ENCODE data around the gene SSR2.

The SSR2 gene

DNA sequence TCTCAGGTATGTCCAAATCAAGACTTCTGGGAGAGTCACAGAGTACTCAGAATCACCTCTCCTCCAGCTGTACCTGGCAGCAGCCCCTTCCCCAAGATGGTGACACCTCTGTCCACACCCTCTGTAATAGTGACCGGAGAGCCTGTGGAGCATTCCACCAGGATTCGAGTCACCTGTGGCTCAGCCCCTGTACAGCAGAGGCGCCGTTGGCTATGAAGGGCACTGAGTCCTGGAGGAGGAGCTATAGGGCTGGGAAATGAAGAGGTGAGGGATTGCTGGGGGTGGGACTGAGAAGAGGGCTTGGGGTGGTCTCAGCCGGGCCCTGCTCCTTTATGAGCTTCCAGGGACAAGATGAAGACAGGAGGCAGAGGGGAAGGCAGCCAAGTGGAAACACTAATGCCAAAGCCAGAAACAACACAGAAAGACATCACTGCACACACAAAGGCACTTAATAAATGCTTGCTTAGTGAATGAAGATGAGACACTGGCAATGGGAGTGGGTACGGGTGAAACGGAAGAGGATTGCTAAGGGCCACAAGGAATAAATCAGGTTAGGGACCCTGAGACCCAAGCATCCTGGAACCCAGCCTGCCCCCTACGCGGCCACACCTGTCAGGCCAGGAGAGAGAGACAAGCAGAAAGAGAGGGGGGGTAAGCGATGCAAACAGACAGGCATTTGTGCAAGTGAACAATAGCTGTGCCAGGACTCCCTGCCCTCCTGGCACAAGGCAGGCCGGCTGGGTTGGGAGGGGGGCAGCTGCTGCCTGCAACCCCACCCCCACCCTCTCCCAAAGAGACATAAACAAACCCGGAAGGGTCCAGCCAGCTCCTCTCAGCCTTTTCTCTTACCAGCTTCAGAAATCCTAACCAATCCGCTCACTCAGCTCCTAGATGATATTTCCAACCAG, 46.3 kb downstream of the SSR2 start:
- DNase-seq (ENCODE audit: low spot score), result no peak

- DNase-seq (ENCODE audit: low spot score), result no peak
These were observed 47.0 kb downstream of the SSR2 start for GRCh38 chr1:155973723-155974122.

DNA sequence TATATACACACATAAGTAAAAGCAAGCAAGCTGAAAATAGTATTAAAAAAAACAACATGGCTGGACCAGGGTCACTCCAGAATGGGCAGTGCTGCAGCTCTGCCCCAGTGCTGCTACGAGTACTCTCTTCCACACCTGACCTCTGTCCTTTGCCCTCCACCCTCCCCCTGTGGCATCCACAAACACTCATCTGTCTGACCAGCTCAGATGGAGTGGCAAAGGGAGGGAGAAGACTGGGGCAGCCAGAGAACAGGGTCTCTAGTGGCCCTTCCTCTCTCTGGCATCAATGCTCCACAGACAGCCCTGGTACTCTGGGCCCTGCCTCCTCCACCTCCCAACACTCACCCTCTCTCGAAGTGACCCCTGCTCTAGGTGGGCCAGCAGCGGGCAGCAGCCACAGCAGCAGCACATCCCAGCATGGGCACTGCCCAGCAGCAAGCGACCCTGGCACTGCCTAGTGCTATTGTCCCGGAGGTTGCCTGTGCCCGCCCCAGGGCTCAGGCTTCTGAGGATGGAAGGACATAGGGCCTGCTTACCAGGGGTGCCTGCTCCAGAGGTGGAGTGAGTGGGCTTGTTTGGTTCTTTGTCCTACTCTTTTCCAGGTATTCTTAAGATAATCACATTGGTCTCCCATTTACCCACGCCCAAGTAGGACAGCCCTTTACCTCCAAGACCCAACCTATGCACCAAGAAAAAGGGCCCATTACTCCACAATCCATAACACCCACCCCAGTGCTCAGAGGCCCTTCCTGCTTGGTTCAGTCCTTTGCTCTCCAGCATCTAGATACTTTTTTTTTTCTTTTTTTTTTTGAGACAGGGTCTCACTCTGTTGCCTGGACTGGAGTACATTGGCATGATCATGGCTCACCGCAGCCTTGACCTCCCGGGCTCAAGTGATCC, 48.6 kb downstream of the SSR2 start:
- no peak for DNase-seq (ENCODE audit: low spot score)

- DNase-seq (ENCODE audit: low spot score), result peak; percentile 66
These were observed 50.1 kb downstream of the SSR2 start for GRCh38 chr1:155970531-155971167.

DNA sequence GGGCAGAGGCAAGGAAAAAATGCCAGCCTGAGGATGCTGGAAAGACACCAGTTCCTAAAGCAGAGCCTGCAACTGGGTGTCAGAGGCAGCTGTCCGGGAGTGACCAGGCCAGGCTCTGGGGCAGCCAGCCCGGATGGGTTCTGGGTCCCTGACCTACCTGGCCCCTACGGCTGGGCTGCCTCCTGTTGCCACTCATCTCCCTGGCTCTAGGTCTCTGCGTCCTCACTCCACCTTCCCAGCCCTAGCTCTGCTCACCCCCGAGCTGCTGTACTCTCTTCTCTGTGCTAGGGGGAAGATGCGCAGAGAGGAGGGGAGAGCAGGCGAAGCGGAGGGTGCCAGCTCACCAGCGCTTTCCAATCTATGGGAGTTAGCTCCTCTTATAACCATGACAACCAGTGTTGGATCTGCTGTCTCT, 51.4 kb downstream of the SSR2 start:
- no peak for DNase-seq (ENCODE audit: low spot score)

- no peak for DNase-seq (ENCODE audit: low spot score)
These were observed 52.1 kb downstream of the SSR2 start for GRCh38 chr1:155968670-155969069.

GRCh38 chr1:155968051-155968400, 52.7 kb downstream of the SSR2 start:
- DNase-seq (ENCODE audit: low spot score), result no peak

DNA sequence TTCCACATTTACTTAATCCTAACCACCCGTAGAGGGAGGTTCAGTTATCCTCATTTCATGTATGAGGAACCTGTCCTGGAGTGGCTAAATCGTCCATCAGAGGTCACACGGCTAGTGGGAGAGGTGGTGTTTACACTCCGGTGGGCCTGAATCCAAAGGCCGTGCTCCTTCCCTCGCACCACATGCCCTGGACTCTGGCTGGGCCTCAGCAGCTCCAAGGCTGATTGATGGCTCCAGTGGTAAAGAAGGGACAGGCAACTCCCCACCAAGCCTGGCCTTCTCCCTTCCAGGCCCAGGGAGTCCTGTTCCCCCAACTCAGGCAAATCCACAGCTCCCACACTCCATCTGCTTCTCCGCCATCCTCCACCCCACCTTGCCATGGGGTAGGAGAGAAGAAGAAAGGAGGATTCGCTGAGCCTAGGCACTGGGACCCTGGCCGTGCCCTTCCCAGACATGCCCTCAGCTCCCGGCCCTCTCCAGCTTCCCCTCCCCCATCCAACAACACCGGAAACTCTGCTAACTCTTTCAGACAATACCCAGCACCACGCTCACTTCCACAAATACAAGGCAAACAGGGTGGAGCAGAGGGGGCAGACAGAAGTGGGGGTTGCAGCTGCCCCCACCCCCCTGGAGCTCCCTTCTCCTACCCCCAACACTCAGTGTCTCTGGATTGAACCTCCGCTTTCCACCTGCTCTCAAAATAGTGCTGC, 53.3 kb downstream of the SSR2 start:
- DNase-seq (ENCODE audit: low spot score), result no peak

DNA sequence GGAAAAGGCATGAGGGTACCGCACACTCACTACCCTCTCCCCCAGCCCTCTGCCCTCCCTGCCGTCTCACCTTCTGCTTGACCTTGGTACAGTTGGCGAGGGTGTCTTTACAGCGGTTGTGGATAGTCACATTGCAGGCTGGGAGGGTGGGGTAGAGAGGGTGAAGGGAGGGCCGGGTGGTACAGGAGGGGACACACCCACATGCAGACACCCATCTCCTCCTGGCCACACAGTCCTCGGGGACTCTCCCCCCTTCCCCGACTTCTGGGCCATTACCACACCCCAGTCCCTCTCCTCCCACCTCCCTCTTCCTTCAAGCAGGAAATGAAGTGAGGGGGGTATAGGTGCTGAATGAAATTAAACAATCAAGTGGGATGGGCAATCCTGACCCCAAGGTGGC, 54.0 kb downstream of the SSR2 start:
- DNase-seq (ENCODE audit: low spot score), result no peak

DNA sequence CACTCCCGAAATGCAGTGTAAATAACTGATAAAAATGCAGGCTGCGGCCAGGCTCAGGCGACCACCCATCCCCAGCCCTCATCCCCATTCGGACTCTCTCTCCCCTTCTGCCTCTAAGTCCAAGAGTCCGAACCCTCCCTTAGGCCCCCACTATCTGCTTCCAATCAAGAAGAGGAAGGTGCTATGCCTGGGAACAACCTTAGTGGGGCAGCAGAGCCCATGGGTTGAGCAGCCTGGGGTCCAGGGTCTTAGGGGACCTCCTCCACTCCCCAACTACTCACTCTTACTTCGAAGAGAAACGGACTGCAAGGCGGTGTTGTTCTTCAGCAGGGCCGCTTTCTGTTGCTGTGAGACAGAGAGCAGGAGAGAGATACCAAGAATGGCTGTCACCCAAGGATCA, 54.6 kb downstream of the SSR2 start:
- no peak for DNase-seq (ENCODE audit: low spot score)

GRCh38 chr1:155964193-155964592, 56.6 kb downstream of the SSR2 start:
- no peak for DNase-seq (ENCODE audit: low spot score)

DNA sequence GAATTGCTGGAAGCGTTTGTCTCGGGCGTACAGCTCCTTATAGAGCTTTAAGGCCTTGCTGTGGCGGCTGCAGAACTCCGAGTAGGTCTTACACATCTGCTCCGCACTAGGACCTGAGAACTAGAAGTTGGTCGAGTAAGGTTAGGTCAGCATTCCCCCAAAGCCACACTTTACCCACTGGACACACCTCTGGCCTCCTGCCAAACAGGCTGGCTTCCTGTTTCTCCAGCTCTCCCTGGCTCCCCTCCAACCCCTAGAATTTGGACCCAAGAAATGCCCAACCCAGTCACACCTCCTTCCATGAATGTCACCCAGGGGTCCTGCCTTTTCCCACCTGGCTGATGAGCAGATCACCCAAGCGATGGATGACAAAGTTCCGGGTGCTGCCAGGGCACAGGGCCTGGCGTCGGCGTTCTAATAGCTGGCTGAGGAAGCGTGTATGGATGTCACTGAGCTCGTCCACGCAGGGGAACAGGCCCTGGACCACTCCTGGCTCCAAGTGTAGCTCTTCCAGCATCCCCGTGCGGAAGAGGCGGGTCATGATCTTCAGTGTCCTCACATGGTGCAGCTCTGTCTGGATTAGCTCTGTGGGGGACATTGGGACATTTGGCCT, 58.0 kb downstream of the SSR2 start:
- DNase-seq (ENCODE audit: low spot score), result no peak

GRCh38 chr1:155961937-155962336, 58.8 kb downstream of the SSR2 start:
- no peak for DNase-seq (ENCODE audit: low spot score)

DNA sequence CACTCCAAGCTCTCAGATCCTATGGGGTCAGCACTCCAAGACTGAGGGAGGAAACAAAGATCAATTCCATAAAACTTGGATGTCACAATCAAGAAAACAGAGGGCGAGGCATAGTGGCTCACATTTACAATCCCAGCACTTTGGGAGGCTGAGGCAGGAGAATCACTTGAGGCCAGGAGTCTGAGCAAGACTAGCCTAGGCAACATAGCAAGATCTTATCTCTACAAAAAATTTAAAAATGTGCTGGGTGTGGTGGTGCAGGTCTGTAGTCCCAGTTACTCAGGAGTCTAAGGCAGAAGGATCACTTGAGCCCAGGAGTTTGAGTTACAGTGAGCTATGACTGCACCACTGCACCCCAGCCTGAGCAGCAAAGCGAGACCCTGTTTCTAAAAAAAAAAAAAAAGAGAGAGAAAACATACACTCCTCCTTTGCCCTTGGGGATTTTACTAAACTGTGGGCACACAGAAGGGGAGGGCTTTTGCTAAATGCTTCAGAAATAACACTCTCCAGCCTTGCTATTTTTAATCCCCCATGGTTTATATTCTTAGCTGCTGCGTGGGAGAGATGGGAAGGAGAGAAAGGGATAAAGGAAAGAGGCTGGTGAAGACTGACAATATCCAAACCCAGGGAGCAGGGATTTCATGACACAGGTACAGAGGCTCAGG, 60.5 kb downstream of the SSR2 start:
- DNase-seq (ENCODE audit: low spot score), result peak; percentile 33
